BJ (cell line): Measurements from ENCODE around the gene PNPLA1. TPM values are rescaled to one million over a fixed set of nuclear protein-coding genes. Genes with fewer than 3 reads are reported as not detected.

Experiments
- CTCF ChIA-PET: fragments of 350-600 bp; formaldehyde crosslinking; extraction: SDS; loops from one replicate; lab custom pipeline; 2021; ENCODE audit warnings: antibody characterized with exemption, inconsistent platforms; lab: Yijun Ruan, JAX
- POLR2A ChIA-PET: fragments of 300-600 bp; sonication (Branson Sonifier 250); formaldehyde crosslinking; extraction: SDS; loops from one replicate; lab custom pipeline; 2021; ENCODE audit warnings: antibody characterized with exemption; lab: Charles Lee
- DNase-seq: peaks from one replicate; pipeline ENCODE4 v3.0.0-alpha.2; 2011; ENCODE audit warnings: low read depth
- H3K27me3 ChIP-seq: 2 replicates; pipeline ENCODE4 v1.6.0; 2011; ENCODE audit warnings: low read length; ENCODE audit not compliant: control insufficient read depth, insufficient read depth
- H3K36me3 ChIP-seq: 2 replicates; pipeline ENCODE4 v1.5.1; 2011; ENCODE audit warnings: low read length; ENCODE audit not compliant: control insufficient read depth, insufficient read depth
- H3K4me3 ChIP-seq: 2 replicates; pipeline ENCODE4 v1.5.1; 2011; ENCODE audit warnings: low read depth, mild to moderate bottlenecking, control low read depth, low read length
- polyA plus RNA-seq: library from polyadenylated mRNA; depleted of rRNA; stranded (reverse); fragments of >200 nt; gene quantifications from 2 replicates; pipeline ENCODE4 v1.2.3, GENCODE V29; 2011
- TF ChIP-seq, protein P1 (sequence below): IDR thresholded peaks from 2 replicates; pipeline ENCODE4 v1.5.1; 2011; ENCODE audit warnings: low read depth, mild to moderate bottlenecking, control low read depth, inconsistent platforms, low read length, moderate library complexity; ENCODE audit not compliant: insufficient read depth

PNPLA1 gene
- polyA plus RNA-seq, 1 experiment: not detected

- ChIA-PET POLR2A (no interaction called here), CTCF (interaction anchor here (0.7 to 10.5 kb wide), 3 partner anchors 10 to 21 kb away, joined by 4 to 72 read pairs (median 5); no protein-coding TSS in a partner anchor)
- H3K36me3 ChIP-seq: no peaks in the 10 kb centered on the region
- DNase-seq: no peak
- no peak overlapping the region for H3K4me3 ChIP-seq
- H3K27me3 ChIP-seq: peaks cover 14% of the 10 kb centered on the region
- TF ChIP-seq, protein P1, sequence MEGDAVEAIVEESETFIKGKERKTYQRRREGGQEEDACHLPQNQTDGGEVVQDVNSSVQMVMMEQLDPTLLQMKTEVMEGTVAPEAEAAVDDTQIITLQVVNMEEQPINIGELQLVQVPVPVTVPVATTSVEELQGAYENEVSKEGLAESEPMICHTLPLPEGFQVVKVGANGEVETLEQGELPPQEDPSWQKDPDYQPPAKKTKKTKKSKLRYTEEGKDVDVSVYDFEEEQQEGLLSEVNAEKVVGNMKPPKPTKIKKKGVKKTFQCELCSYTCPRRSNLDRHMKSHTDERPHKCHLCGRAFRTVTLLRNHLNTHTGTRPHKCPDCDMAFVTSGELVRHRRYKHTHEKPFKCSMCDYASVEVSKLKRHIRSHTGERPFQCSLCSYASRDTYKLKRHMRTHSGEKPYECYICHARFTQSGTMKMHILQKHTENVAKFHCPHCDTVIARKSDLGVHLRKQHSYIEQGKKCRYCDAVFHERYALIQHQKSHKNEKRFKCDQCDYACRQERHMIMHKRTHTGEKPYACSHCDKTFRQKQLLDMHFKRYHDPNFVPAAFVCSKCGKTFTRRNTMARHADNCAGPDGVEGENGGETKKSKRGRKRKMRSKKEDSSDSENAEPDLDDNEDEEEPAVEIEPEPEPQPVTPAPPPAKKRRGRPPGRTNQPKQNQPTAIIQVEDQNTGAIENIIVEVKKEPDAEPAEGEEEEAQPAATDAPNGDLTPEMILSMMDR: no peak
Measured at GRCh38 chr6:36319821-36320220, 50.0 kb downstream of the PNPLA1 start.

DNA sequence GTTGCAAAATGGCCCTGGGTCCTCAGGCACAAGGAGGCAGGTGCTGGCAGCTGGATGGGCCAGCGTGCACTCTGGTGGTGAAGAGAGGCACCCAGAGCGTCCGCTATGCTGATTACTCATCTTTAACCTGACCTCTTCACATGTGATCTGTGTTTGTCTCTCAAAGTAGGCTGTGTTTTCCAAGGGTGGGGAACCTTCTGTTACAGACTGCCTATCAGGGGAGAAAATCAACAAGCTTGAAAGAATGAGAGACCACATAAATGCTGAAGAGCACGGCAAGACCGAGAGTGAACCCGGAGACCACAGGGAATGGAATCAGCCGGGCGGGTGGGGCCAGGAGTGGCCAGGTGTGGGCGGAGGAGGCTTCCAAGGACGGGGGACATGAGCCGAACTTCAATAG lies 50.6 kb downstream of the PNPLA1 start:
- no peak for DNase-seq

GRCh38 chr6:36322591-36322990 lies 52.7 kb downstream of the PNPLA1 start:
- peaks cover 26% of the 10 kb centered on the region for H3K27me3 ChIP-seq
- no peaks in the 10 kb centered on the region for H3K36me3 ChIP-seq
- H3K4me3 ChIP-seq: no peak overlapping the region
- DNase-seq: no peak
- TF ChIP-seq, protein P1: no peak
- CTCF ChIA-PET: interaction anchor here (1.1 to 10.5 kb wide), 2 partner anchors 19 to 20 kb away, joined by 5 to 72 read pairs; no protein-coding TSS in a partner anchor
- POLR2A ChIA-PET: no interaction called here

More for the DNA sequence above, 50.6 kb downstream of the PNPLA1 start:
- POLR2A ChIA-PET: no interaction called here
- Histone ChIP-seq H3K4me3 (no peak overlapping the region), H3K36me3 (no peaks in the 10 kb centered on the region), H3K27me3 (peaks cover 15% of the 10 kb centered on the region)
- CTCF ChIA-PET: interaction anchor here (1.0 to 10.5 kb wide), 3 partner anchors 10 to 21 kb away, joined by 4 to 72 read pairs (median 4); no protein-coding TSS in a partner anchor
- TF ChIP-seq, protein P1: no peak

GRCh38 chr6:36323062-36323461 lies 53.2 kb downstream of the PNPLA1 start:
- no peak overlapping the region for H3K4me3 ChIP-seq
- no peaks in the 10 kb centered on the region for H3K36me3 ChIP-seq
- DNase-seq: no peak
- ChIA-PET POLR2A (no interaction called here), CTCF (interaction anchor here (10.5 kb wide), 1 partner anchor 20 kb away, joined by 72 read pairs; no protein-coding TSS in a partner anchor)
- H3K27me3 ChIP-seq: peaks cover 27% of the 10 kb centered on the region
- TF ChIP-seq, protein P1: no peak

DNA sequence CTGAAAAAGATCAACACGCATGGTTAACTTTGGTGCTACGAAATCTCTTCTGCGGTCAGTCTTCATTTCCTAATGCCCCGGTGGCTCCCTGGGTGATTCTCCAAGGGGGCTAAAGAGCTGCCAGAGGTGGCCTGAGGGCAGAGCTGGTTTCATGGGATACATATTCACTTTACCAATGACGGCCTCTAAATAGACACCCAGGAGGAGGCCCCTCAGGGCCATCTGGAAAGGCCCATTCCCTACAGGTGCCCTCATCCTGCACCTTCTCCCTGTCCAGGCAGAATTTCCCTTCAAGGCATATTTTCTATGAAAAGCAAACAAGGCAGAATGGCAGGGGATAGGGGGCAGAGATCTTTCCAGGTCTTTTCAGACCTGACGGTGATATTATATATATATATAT lies 54.3 kb downstream of the PNPLA1 start:
- peaks cover 32% of the 10 kb centered on the region for H3K27me3 ChIP-seq

More for the DNA sequence above, 54.3 kb downstream of the PNPLA1 start:
- DNase-seq: no peak
- Histone ChIP-seq H3K4me3 (no peak overlapping the region), H3K36me3 (no peaks in the 10 kb centered on the region)
- CTCF ChIA-PET: interaction anchor here (1.5 to 10.5 kb wide), 2 partner anchors 21 to 22 kb away, joined by 3 to 72 read pairs; no protein-coding TSS in a partner anchor
- POLR2A ChIA-PET: no interaction called here
- TF ChIP-seq, protein P1: no peak
